Neural progenitor cell (in vitro differentiated cells): ENCODE data around the gene GRAMD4.

Experiments
- CTCF ChIP-seq: fragments of 200-600 bp; sonication (generic); IDR thresholded peaks from 2 replicates; pipeline ENCODE4 v1.5.1; 2017; ENCODE audit warnings: antibody characterized with exemption, mild to moderate bottlenecking
- EZH2 ChIP-seq: fragments of 200-600 bp; sonication (generic); IDR thresholded peaks from 2 replicates; pipeline ENCODE4 v1.6.1; 2017; ENCODE audit warnings: antibody characterized with exemption, mild to moderate bottlenecking, moderate library complexity
- EZH2phosphoT487 ChIP-seq: fragments of 200-600 bp; sonication (generic); IDR thresholded peaks from 2 replicates; pipeline ENCODE4 v1.6.1; 2017; ENCODE audit warnings: antibody characterized with exemption

- TF ChIP-seq CTCF (no peak), EZH2 (no peak), EZH2phosphoT487 (no peak)
Measured at GRCh38 chr22:46682011-46682731, 62.0 kb downstream of the GRAMD4 start.
